Erythroblast (primary cell): ENCODE results near the gene CCDC12.

Experiments used
- GATA1 ChIP-seq: IDR thresholded peaks from 2 replicates; pipeline ENCODE4 v1.6.1; 2011; ENCODE audit warnings: low read depth, mild to moderate bottlenecking, control low read depth, low read length, moderate library complexity
- POLR2A ChIP-seq: IDR thresholded peaks from 2 replicates; pipeline ENCODE4 v1.6.1; 2011; ENCODE audit warnings: mild to moderate bottlenecking, low read length

DNA sequence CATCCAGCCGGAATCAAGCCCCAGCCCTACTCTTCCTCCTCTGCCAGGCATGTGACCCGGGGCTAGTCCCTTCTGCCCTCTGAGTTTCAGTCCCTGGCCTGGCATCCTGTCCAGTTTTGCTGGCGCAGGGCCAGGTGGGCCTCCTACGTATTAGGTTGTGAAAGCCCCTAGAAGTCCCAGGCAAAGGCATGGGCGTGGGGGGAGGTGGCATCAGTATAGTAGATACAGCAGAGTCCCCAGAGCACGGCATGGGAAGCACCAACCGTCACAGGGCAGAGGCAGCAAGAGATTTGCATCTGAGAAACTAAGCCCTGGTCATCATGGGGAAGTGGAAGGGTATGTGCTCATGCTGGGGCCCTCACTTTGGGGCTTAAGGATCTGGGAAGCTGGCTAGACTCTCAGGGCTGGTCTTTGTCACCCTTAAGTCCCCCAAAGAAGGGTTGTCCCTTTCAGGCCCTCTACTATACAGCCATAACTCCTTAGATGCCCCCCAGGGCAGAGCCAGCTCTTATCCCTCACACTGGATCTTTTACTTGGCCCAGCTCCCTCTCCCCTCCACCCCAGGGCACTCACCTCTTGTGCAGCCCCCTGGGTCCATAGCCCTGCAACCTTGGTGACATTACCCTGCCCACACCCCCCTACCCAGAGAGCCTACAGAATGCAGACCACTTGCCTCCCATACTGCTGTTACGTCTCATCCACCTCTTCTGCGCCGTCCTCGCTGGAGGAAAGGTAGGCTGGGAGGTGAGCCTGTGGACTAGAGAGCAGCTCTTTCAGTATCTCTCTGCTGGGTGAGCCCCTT, 14.2 kb upstream of the CCDC12 start:
- TF ChIP-seq POLR2A (no peak), GATA1 (no peak)
